H4 (cell line): Measurements from ENCODE around the gene COL27A1. TPM values are rescaled to one million over a fixed set of nuclear protein-coding genes. Genes with fewer than 3 reads are reported as not detected.
"Not testable (repeated sequence)": the region's sequence is repeated elsewhere in the genome, so short reads cannot be mapped to it uniquely, and the experiment has no call there.

Experiments used
- DNase-seq: peaks from one replicate; pipeline ENCODE4 v3.0.0-alpha.2; 2015; ENCODE audit warnings: low spot score
- total RNA-seq: library from RNA; depleted of rRNA; stranded (reverse); fragments of >200 nt; shearing (Covaris generic); gene quantifications from 2 replicates; pipeline ENCODE4 v1.2.3, GENCODE V29; 2014

COL27A1 gene
- total RNA-seq, 1 experiment from 2014 or later = 2.4 TPM

DNA sequence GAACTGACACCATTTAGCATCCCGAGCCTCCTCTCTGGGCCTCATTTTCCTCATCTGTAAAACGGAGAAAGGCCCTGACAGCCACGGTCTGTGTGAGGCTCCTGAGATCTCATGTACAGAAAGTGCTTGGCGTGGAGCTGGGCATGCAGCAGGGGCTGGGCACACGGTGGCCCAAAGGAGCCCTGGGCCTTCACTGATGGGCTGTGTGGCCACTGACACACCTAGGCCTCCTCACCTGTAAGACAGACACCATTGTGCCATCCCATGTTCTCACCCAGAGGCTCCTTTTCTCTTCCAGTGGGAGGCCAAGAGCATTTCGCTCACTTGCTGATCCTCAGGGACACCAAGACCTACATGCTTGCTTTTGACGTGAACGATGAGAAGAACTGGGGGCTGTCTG, 169.2 kb downstream of the COL27A1 start:
- no peak for DNase-seq

DNA sequence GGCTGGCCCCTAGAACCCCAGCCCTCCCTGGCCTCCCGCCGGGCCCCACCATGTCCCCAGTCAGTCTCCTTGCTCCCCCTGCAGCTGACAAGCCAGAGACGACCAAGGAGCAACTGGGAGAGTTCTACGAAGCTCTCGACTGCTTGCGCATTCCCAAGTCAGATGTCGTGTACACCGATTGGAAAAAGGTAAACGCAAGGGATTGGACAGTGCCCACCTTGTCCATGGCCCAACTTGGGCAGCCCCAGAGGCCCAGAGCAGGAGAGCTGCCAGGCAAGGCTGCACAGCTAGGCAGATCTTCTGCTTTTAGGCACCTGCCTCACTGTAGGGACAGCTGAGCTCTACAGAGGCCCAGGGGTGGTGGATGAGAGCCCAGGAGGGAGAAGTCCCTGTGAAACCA, 169.6 kb downstream of the COL27A1 start:
- DNase-seq = not testable (repeated sequence)

DNA sequence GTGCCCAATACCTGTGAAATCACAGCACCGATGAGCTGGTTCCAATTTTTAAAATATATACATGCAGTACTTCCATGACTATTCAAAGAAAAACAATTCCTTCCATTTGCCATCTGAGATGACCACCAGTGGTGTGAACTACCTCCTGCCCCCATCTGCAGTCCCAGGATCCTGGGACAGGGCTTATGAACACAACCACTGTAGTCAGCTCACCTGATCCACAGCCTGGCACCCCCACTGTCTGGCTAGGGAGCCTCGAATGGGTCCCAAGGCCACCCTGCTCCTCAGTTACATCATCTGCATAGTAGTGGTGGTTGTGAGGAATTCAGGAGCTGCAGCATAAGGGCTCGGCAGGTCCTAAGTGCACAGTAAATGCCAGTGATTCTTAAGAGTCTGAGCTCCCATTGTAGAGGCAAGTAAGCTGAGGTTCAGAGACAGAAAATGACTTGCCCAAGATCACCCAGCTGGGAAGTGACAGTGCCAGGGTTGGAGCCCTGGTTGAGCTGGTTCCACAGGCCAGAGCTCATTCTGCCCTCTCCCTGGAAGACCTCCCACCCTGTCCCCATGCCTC, 170.4 kb downstream of the COL27A1 start:
- not testable (repeated sequence) for DNase-seq

DNA sequence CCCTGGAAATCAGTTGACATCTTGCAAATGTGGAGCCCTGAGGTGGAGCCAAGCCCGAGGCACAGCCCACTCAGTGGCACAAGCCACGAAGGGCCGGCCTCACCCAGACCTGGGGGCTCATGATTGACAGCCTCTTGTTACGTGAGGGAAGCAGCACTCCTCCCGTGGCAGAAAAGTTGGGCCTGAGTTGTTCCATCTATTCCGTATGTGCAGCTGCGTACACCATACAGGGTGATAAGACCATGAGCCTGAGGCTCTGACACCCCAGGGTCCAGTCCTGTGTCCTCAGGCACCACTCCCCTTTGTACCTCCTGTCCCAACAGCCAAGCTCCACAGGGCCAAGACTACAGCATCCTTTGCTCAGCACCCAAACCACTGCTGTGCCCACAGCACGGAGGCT, 172.4 kb downstream of the COL27A1 start:
- DNase-seq = no peak

DNA sequence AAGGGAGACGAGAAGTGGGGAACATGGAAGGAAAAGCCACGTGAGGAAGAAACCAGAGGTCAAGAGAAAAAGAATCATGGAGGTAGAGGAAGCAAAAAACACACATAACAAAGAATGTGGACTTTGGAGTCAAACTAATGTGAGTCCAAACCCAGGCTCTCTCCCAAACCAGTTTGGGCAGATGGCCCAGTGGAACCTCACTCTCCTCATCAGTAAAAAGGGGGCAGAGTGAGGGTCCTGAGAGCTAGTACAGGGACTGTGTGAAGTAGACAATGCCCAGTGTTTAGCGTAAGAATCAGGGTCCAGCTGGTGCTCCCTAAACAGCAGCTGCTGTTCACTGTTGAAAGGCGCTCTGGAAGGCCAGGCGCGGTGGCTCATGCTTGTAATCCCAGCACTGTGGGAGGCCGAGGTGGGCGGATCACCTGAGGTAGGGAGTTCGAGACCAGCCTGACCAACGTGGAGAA, 173.1 kb downstream of the COL27A1 start:
- DNase-seq = not testable (repeated sequence)

DNA sequence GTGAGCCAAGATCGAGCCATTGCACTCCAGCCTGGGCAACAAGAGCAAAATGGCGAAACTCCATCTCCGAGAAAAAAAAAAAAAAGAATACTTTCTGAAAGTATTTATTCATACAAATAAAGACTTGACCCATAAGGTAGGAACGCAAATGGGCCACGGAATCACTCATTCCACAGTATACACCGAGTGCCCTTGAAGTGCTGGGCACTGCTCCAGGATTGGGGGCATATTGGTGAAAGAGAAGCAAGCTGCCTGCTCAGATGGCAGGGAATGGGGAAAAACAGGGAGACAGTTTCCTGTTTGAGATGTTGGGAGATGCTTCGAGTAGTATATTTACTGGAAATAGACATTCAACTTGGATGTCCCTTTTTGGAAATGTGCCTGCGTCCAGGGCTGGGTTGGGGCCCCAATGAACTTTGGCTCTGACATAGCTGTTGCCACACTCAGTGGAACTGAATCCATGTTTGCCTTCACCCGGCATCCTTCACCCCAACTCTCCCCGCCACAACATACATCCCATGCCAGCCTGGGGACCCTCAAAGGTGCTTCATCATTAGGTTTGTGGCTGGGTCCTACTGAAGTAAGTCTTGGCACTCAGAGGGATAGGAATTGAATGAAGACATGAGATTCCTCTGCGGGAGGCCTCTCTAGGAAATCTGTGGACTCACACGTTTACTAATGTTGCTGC, 173.7 kb downstream of the COL27A1 start:
- DNase-seq = not testable (repeated sequence)

DNA sequence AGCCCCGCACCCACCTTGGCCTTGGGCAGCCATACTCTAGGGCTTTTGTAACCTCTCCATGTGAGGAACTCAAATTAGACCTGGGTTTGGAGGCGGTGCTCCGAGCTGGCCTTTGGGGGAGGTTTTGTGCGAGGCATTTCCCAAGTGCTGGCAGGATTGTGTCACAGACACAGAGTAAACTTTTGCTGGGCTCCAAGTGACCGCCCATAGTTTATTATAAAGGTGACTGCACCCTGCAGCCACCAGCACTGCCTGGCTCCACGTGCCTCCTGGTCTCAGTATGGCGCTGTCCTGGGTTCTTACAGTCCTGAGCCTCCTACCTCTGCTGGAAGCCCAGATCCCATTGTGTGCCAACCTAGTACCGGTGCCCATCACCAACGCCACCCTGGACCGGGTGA, 174.3 kb downstream of the COL27A1 start, which contains the start of gene ORM2:
Gene ORM2, plus strand, starts transcription at position 245 of the 398 bp plus-strand sequence. Its CDS starts 36 bp downstream, at position 281.
- DNase-seq = not testable (repeated sequence)

DNA sequence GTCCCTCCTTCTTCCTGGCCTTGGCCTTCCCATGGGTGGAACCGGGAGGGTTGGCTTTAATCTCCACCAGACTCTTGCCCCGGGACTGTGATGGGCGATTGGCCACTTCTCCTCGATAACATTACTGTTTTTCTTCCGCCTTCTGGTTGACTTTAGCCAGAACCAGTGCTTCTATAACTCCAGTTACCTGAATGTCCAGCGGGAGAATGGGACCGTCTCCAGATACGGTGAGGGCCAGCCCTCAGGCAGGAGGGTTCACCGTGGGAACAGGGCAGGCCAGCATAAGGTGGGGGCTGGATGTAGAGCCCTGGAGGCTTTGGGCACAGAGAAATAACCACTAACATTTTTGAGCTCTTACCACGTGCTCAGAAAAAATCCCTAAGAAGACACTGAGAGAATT, 175.3 kb downstream of the COL27A1 start:
- no peak for DNase-seq

DNA sequence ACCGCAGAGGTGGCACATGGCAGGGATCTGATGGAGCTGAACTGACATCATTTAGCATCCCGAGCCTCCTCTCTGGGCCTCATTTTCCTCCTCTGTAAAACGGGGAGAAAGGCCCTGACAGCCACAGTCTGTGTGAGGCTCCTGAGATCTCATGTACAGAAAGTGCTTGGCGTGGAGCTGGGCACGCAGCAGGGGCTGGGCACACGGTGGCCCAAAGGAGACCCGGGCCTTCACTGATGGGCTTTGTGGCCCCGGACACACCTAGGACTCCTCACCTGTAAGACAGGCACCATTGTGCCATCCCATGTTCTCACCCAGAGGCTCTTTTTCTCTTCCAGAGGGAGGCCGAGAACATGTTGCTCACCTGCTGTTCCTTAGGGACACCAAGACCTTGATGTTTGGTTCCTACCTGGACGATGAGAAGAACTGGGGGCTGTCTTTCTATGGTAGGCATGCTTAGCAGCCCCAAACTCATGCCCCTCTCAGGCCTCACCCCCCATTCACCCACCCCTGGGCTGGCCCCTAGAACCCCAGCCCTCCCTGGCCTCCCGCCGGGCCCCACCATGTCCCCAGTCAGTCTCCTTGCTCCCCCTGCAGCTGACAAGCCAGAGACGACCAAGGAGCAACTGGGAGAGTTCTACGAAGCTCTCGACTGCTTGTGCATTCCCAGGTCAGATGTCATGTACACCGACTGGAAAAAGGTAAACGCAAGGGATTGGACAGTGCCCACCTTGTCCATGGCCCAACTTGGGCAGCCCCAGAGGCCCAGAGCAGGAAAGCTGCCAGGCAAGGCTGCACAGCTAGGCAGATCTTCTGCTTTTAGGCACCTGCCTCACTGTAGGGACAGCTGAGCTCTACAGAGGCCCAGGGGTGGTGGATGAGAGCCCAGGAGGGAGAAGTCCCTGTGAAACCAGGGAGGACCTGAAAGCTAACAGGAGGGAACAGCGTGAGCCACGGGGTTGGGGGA, 176.2 kb downstream of the COL27A1 start:
- not testable (repeated sequence) for DNase-seq

DNA sequence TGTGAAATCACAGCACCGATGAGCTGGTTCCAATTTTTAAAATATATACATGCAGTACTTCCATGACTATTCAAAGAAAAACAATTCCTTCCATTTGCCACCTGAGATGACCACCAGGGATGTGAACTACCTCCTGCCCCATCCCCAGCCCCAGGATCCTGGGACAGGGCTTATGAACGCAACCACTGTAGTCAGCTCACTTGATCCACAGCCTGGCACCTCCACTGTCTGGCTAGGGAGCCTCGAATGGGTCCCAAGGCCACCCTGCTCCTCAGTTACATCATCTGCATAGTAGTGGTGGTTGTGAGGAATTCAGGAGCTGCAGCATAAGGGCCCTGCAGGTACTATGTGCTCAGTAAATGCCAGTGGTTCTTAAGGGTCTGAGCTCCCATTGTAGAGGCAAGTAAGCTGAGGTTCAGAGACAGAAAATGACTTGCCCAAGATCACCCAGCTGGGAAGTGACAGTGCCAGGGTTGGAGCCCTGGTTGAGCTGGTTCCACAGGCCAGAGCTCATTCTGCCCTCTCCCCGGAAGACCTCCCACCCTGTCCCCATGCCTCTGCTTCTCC, 177.2 kb downstream of the COL27A1 start:
- not testable (repeated sequence) for DNase-seq

DNA sequence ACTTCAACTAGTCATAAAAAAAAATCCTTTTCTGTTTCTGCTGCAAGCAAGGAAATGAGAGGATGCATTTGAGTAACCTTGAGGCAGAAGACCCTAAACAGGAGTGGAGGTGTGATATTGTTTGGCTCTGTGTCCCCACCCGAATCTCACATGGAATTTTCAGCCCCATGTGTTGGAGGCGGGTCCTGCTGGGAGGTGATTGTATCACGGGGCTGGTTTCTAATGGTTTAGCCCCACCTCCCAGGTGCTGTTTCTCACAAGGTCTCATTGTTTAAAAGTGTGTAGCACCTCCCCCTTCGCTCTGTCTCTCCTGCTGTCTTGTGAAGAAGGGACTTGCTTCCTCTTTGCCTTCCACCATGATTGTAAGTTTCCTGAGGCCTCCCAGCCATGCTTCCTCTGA, 178.4 kb downstream of the COL27A1 start:
- not testable (repeated sequence) for DNase-seq

DNA sequence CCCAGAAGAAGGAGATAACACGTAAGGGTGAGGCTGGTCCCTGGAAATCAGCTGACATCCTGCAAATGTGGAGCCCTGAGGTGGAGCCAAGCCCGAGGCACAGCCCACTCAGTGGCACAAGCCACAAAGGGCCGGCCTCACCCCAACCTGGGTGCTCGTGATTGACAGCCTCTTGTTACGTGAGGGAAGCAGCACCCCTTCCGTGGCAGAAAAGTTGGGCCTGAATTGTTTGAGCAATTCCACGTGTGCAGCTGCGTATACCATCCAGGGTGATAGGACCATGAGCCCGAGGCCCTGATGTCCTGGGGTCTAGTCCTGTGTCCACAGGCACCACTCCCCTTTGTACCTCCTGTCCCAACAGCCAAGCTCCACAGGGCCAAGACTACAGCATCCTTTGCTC, 179.2 kb downstream of the COL27A1 start:
- DNase-seq = no peak

DNA sequence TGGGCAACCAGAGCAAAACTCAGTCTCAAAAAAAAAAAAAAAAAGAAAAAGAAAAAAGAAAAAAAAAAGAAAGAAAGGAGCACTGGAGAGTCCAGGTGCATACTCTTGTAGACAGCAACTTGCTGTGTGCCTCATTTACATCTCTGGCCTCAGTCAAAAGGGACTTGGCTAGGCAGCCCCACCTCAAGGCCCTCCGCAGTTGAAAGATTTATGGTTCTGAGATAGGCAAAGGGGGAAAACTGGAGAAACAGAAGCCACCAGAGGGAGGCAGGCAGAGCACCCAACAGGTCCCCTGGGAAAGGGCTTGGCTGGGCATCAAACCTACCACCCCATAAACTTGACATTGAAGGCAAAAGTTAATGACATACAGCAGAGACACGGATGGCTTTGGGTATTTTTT, 180.4 kb downstream of the COL27A1 start:
- no peak for DNase-seq

DNA sequence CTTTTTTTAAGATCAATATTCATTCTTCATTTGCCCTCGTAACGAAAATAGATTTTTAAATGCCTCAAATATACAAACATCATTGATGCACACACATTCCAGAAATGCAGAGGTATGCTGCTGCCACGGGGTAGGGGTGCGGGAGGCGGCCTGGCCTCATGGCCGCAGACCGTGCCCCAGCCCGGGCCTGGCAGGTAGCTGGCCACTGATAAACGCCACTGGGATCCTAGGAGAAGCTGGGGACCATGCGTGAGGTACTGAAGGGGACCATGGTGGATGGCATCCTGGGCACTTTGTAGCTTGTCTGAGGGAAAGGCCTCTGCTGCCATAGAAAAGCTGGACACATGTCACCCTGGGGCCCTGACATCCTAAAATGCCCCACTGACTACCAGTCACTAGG, 180.8 kb downstream of the COL27A1 start:
- DNase-seq = no peak

DNA sequence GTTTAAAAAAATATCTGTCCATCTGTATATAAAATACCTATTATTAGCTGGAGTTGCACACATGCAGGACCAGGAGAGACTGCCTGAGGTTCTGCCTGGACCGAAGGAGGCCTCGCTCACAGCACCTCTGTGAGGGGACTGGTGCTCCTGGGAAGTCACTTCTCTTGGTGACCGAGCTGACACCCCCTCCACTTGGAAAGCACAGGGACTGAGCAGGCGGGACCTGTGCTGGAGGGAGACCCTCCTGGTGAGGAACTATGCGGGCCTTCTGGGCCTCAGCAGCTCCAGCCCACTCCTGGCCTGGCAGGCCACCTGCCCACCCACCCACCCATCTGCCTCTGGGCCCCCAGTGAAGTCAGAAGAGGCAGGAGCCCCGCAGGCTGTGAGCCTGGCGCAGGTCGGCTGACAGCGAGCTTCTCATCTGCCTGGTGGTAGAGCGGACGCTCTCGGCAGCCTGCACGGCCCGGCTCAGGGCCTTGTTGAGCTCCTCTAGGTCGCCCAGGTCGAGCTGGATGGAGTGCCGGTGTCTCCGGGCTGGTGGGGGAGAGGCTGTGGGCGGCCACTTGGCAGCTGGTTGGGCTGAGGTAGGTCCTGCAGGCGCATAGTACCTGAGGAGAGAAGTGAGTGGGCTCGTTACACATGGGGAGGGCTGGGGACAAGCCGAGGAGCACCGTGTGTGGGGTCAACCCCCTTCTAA, 181.5 kb downstream of the COL27A1 start:
- no peak for DNase-seq

DNA sequence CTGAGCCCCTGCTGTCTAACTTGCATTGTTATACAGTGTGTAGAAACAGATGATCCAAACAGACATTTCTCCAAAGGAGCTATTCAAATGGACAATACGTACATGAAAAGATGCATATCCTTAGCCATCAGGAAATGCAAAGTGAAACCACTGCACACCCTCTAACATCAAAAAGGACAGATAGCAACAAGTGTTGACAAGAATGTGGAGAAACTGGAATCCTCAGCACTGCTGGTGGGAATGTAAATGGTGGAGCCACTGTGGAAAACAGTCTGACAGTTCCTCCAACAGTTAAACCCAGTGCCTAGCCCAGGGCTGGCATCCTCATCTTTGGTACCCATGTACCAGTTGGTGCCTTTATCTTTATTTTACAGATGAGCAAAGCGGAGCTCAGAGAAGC, 182.8 kb downstream of the COL27A1 start:
- no peak for DNase-seq

DNA sequence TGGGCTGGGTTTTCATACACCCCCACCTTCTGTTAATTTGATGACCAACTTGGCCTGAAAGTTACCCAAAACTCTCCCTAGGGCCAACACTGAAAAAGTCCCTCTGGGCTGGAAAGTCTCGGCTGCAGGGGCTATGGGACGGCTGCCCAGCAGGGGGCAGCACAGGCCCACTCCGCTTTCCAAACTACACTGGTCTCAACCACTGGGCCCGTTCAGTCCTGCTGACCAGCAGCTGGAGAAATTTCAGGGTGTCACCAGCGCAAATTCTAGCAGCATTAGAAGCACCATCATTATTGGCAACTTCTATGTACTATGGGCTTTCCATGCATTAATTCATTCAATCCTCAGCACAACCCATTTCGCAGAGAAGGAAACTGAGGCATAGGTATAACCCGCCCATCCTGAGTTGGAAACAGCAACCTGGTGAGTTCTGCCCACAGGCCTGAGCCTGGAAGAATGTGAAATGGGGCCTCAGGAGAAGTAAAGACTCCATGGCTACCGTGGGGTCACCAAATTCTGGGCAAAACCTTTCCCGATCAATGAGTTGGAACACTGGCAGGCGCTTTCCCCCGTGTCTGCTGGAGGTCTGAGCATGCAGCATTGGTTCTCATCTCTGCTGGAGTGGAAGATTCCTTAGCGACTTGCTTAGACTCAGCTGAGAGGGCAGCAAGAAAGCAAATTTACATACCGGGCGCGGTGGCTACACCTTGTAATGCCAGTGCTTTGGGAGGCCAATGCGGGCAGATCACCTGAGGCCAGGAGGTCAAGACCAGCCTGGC, 184.0 kb downstream of the COL27A1 start:
- DNase-seq = peak; percentile 35

DNA sequence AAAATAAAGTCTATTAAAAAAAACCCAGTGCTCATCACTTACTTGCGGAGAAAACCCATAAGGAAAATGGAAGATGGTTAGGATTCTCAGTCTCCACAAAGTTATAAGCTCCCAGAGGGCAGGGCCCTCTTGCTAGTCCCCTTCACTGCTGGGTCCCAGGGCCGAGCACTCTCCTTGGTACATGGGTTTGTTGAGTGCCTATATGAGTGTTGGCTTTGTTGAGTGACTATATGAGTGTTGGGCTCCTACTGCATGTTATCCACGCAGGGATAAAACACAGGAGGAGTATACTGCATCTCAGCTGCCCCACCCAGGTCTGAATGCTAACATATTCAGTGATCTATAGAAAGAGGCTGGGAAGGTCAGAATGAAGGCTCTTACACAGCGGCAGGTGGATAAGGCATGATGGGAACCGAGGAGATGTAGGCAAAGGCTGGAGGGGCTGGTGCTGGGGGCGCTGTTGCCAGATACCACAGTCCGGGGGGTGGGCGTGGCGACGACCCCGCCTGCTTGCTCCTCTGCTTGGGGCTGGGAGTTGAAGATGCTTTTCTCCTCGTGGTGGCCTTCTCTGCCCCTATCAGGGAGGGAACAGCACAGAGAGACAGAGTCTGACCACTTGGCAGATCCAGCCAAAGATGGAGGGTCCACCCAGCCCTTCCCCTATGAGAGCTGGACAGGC, 186.0 kb downstream of the COL27A1 start:
- no peak for DNase-seq

DNA sequence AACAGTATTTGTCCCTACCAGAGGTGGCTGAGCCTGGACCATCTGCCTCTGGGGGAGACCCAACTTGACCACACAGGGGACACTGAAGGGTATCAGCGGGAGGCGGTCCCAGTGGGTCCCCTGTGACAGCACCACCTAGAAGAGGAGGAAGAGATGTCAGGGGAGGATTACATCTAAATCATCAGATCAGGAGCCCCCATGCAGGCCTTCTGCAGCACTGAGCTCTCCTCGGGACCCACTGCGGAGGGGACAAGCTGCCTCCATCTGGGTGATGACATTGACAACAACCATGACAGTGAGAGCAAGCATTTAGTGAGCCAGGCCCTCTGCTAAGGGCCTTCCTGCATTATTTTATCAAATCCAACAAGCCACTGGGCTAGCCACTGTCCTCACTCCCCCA, 186.7 kb downstream of the COL27A1 start:
- DNase-seq = no peak
